RPMI7951 (cell line): ENCODE results near the gene TTYH3. TPM values are rescaled to one million over a fixed set of nuclear protein-coding genes. Genes with fewer than 3 reads are reported as not detected.
"Not testable (repeated sequence)": the region's sequence is repeated elsewhere in the genome, so short reads cannot be mapped to it uniquely, and the experiment has no call there.

Experiments
- DNase-seq: peaks from one replicate; pipeline ENCODE4 v3.0.0-alpha.2; 2012; ENCODE audit warnings: low read depth
- total RNA-seq: library from RNA; depleted of rRNA; stranded (reverse); fragments of >200 nt; shearing (Covaris generic); gene quantifications from 2 replicates; pipeline ENCODE4 v1.2.3, GENCODE V29; 2014

TTYH3 gene
- total RNA-seq, 1 experiment from 2014 or later, result 20.5 TPM

DNA sequence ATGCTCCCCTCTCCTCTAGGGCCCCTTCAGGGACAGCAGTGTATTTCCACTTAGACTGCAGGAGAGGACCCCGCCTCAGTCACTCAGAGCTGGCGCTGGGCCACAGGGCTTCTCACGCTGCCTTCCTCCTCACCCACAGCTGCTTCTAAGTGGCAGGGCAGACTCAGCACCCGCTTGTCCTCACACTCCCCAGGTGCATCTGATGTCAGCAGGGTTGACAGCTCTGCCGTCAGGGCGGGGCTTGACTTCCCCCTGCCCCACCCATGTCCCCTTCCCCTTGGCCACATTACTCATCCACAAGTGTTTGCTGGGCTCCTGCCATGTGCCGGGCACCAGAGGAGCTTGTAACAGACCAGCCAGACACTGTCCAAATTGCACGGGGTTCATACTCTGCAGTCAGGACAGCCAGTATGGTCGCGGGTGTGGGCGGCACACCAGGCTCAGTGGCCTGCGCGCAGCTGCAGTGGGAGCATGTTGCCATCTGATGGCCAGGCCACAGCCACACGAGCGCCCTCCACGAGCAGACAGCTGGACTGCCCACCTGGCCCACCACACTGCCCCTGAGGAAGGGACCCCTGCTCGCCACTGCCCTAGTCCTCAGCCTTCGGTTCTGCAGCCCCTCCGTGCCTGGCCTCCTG is 29.3 kb upstream of the TTYH3 start:
- DNase-seq, result no peak

DNA sequence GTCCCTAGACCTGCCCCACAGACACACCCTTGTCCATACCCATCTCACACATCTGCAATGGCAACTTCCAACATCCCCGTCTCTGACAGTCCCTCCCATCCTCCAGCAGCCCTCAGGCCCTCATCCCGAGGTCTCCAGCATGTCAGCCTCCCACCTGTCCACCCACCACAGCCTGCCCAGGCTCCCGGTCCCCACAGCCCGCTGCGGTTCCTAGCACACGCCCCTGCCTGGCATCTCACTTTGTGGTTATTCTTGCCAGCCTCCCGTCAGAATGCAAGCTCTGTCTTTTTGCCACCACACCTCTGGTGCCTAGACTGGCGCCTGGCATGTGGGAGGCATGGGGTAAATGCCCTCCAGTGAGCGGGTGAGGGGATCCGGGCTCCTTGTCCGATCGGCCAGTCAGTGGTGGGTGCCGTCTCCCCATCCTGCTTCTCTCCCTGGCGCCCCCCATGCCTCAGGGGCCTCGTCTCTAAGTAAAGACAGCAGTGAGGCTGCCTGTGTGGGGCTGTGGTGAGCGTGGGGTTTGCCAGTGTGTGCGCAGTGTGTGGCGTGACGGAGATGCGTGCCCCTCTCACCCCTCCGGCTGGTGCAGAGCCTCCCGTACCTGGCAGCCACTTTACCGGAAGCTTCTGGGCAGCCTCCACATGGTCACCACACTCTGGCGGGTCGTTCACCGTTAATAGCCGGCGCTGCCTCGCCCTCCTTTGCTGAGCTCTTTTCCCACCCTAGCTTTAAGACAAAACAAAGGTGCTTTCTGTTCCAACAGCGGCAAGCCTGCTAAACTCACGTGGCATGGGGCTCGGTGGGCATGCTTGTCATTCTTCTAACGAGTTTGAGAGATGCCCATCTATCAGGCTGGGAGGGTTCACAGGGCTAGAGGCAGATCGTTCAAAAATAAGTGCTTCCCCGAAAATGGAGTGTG is 28.5 kb upstream of the TTYH3 start:
- no peak for DNase-seq

DNA sequence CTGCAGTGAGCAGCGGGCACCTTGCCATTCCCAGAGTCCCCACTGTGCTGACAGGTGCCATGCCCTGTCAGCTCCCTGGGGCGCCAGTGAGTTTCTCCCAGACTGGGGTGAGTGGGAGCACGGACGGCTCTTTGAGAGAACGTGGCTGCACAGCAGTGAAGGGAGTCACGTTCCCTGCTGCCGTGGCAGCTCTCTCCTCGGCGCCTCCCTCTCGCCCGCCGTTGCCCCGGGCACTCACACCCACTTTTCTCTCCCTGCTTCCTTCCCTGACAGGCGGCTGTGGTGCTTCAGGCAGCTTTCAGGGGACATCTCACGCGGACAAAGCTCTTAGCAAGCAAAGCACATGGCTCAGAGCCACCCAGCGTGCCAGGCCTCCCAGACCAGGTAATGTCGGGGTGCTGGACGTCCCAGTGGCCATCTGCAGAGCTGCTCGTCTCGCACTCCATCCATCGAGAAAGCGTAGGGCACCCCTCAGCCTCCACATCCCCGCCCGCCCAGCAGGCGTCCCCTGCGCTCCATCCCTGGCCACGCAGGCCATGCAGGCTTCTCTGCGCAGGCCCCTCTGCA is 27.1 kb upstream of the TTYH3 start:
- DNase-seq, result no peak

DNA sequence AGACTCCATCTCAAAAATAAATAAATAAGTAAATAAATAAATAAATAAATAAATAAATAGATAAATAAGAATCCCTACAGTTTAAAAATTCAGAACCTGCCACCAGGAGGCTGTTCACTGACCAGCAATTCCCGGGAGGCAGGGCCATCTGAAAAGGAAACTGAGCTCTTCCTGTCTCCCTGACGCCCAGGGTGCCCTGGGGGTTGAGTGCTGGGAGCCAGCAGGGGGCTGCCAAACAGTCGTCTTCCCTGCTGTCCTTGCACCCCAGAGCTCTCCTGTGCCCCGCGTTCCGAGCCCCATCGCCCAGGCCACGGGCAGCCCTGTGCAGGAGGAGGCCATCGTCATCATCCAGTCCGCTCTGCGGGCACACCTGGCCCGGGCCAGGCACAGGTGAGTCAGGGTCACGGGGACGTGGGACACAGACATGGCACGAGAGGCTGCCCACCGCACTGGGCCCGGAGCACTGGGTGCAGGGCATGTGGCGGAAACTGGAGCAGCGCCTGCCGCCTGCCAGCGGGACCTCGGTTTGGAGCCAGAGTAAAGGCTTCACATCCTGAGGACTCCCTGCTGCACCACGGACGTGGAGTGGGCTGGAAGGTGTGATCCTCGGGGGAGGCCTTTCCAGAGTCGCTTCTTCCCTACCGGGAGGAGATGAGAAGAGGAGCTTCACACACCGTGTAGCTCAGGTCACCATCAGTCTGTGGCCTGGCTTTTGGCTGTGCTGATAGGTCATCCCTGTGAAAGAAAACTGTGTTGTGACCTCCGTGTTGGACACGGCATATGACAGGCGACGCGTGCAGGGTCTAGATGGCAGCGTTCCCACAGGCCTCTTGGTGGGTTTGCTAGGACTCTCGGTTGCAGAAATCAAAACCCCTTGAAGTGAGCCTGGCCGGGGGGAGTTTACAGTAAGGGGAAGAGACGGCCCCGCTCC is 25.9 kb upstream of the TTYH3 start:
- no peak for DNase-seq

DNA sequence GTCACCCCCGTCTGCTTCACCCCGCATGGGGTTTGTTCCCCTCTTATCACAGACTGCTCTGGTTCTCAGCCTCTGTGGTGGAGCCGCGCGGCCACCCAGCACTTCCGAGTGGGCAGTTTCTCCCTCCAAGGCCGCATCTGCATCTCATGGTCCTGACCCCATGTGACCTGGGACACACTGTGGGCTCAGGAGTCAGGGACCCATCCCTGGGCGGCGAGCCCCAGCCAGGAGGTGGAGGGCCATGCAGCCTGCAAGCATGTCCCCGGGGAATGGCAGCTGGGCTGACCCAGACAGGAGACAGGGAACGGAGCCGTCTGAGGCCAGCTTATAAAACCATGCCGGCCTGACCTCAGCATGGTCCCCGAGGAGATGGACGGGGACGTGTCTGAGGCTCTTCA is 25.2 kb upstream of the TTYH3 start:
- no peak for DNase-seq

DNA sequence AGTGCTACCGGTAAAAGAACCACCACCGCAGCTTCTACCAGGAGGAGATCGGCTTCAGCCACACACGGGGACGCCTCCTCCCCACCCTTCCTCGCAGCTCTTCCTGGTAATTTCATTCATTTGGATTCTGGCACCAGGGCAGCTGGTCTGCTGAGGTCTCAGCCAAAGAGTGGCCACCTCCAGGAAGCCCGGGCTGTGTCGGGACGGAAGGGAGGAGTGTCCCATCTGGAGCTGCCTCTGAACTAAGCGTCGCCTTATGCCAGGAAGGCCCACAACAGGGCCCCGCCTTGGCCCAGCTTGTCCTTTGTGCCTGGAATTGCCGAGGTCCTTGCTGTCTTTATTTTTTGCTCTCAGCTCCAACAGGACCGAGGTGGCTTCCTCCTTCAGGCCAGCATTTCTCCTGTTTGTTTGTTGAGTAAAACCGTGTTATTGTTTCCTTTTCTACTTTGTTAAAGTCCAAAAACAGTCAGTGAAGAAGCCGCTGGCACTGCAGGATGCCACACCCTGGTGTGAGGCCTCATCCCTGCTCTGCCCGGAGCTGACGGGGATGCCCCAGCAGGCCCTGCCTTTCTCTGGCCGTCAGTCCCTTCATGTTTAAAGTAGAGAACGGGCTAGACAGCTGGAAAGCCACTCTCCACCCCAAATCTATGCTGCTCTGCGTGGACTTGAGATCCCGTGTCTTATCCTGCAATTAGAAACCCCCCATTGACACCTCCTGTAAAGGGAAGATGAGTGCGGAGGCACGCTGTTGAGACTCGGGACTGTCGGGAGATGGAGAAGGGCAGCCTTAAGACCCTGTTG is 24.5 kb upstream of the TTYH3 start:
- DNase-seq, result peak; percentile 25

DNA sequence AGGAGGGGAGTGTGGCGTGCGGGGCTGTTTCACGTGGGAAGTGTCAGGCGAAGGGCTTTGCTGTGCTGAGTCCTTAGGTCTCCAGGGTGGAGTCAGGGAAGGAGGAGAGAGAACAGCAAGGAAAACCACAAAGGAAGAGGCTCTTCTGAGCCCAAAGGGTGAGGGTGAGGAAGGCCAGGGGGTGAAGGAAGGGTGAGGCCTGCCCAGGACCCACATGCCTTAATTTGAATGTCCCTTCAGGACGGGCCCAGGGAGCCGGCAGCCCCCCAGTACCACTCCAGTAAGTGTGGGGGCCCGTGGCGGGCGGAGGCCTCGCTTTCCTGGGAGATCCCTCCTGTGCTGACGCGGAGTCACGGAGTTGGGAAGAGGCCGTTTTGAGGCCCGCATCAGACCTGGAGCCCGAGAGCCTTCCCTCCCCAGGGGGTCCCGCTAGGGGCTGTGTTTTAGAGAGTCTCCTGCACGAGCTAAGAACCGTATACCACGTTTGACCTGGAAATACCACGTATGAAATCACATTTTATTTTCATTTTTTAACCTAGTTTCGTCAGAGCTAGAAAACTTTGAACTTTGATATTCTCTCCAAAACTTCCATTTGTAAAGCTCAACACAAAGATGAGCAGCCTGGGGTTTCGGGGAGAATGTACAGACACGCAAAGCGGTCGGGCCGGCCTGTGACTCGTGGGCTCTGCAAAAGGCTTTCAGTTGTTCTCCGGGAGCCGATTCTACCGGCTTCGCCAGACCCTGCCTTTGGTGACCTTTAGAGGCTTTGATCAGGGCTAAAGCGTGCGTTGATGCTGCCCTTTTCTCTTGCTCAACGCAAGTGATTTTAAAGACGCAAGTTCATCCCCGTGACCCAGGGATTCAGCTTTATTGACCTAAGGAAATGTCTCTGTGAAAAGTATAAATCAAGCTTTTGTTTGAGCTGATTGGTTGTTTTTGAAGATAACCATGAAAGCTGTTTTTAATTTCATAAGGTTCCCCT is 23.6 kb upstream of the TTYH3 start:
- DNase-seq, result no peak

DNA sequence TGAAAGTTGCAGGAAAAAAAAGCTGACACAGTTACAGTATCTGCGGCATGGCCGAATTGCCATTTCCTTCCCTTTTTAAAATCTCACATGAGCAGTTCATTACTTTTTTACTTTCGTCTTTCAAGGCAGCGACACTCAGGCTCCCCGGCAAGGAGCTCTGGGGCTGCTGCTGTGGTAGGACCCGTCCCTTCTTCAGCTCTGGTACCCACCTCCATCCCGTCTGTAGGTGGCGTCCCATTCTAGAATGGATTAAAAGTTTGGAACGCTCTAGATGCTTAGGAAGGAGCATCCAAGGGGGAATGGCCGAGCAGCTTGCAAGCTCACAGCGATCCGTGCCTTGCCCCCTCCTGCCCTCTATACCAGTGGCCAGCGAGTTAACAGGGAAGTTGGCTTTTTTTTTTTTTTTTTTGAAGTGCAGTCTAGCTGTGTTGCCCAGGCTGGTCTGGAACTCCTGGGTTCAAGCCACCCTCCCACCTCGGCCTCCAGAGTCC is 22.8 kb upstream of the TTYH3 start:
- DNase-seq, result no peak

DNA sequence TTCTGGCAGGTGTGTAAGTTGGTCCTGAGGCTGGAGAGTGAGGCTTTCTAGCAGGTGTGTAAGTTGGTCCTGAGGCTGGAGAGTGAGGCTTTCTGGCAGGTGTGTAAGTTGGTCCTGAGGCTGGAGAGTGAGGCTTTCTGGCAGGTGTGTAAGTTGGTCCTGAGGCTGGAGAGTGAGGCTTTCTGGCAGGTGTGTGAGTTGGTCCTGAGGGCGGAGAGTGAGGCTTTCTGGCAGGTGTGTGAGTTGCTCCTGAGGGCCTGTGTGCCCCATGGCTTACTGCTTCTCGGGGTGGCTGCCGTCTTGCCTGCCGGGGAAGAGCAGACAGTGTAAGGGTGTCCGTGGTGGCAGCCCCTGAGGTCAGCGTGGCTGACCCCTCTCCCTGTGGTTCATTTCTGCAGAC is 22.1 kb upstream of the TTYH3 start:
- not testable (repeated sequence) for DNase-seq

DNA sequence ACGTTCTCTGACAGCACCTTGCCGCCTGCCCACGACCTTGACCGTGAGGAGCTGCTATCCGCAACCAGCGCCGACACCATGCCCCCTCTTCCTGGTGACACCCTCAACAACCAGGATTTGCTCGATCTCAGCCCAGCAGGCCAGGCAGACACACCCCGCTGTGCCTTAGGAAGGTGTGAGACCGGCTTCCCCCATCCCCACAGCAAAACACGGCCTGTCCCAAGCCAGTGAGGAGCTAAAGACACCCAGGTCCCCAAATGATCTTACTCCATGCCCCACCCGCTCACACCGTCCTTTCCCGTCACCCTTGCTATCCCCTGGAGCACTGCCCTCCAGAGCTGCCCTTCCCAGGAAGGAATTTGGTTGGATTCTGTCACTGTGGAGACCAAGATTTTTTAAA is 21.3 kb upstream of the TTYH3 start:
- no peak for DNase-seq

DNA sequence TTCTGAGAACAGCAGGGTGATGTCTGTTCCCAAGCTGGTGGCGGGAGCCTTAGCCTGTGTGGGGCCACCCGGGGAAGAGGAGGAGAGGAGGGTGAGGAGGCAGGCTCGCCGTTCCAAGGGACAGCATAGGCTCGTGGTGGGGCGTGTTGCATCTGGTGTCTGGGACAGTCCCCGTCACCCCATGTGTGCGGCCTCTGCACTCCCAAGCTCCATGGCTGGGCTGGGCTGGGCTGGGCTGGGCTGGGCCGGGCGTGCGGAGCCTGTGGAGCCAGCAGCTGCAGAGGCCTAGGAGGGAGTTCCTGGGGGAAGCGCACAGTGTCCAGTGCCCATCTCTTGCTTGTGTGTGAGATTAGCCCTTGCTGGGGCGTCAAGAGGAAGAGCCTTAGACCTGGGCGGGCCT is 20.9 kb upstream of the TTYH3 start:
- no peak for DNase-seq

DNA sequence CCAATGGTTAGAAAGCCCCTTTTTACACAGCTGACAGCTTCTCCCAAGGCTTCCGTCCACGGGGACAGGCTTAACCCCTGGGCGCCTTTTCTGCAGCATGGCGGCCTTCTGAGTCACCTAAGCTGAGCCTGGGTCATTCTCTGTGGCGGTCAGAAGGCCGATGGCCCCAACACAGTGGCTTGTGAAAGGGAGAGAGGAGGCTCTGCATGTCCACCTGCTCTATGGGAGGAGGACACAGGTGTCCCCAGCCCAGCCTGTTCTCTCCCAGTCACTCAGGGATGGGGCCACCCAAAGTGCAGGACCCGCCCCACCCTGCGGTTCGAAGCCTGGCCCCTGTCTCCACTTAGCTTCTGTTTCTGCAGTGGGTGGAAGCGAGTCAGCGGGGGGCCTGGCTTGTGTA is 20.4 kb upstream of the TTYH3 start:
- DNase-seq, result peak; percentile 75

DNA sequence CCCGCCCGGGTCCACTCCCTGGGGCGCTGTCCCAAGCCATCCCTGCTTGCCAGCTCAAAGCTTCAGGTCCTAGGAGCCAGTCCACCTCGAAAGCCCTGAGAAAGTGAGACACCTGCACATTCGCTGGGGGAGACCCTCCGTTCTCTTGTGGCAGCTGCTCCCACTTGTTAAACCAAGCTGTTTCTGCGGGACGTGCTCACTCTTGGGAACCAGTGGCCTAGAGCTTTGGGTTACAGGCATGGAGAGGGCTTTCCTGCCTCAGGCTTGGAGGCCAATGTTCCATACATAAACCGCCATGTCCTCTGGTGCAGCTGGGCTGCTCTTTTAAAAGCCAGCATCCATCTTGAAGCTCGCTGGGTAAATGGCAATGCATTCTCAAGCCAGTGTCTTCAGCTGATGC is 19.9 kb upstream of the TTYH3 start:
- DNase-seq, result no peak

DNA sequence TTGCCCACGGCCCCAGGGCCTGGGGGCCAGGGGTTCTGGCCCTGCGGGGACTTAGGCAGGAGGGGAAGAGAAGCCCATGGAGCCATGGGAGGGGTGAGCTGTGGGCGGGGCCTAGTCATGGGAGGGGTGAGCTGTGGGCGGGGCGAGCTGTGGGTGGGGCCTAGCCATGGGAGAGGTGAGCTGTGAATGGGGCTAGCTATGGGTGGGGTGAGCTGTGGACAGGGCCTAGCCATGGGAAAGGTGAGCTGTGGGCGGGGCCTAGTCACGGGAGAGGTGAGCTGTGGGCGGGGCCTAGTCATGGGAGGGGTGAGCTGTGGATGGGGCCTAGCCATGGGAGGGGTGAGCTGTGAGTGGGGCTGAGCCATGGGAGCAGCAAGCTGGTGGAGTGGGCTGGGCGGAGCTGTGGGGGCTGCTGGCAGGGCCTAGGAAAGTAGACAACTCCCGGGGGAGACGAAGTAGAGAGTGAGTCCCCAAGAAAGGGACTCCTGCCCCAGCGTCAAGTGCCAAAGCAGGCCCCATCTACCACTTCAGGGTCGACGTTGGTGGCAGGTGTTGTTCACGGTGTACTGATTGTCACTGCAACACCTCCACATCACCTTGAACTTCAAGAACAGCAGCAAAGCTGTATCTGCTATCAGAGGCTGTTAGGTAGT is 19.2 kb upstream of the TTYH3 start:
- no peak for DNase-seq

DNA sequence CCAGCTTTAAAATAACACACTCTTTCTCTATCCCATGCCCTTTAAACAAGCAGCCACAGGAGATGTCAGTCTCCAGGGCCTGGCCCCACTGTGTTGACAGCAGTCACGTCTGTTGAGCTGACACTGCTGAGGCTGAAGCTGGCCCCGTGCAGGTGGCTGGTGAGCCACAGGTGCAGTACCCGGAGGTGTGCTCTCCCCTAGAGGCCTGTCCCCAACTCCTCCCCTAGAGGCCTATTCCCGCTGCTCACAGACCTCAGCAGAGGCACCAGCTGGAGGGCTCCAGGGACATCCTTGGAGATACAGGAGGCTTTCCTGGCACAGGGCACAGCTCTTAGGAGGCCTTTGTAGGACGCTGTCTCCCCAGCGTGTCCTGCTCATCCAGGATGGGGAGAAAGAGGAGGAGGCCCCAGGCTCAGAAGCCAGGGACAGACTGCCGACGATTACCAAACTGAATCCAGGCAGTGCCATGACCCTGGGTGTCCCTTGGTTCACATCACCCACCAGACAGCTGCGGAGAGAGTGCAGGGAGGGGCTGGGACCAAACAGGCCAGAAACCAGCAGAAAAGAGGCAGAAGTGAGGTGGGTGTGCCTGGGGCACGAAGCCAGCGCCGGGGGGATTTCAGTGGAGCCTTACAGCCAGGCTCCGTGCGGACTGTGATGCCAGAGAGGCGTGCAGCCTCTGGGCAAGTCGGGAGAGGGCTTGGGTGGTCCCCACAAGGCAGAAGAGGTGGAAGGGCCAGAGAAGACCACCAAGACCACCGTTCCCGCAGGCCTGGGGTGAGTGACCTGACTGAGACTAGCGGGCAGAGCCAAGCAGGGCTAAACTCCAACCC is 18.5 kb upstream of the TTYH3 start:
- DNase-seq, result no peak

DNA sequence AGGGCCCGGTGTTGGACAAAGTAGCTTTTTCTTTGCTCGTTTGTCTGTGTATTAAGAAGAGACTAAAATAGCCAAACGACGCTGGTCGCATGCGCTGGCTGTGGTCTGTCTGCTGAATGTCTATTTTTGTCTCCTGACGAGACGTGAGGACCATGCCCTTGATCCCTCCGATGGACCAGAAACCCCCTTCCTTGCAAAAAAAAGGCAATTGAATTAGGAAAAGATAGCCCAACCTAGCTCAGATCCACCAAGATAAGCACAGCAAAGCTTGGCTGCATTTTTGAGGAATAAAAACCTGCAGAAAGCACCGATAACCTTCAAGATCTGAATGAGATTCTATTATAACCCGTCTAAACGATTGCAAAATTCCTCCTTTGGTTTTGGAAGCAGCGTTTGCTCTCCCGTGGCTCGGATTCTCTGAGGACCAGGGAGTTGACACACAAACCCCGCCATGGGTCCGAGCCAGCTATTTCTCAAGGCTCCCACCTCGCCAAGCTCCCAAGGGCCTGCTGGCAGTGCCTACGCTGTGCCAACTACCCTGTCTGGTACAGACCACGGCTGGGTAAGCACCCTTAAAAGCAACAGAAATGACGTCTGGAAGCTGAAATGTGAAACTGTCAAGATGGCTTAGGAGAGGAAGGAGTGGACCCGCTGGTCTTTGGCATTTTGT is 17.7 kb upstream of the TTYH3 start:
- DNase-seq, result peak; percentile 42

DNA sequence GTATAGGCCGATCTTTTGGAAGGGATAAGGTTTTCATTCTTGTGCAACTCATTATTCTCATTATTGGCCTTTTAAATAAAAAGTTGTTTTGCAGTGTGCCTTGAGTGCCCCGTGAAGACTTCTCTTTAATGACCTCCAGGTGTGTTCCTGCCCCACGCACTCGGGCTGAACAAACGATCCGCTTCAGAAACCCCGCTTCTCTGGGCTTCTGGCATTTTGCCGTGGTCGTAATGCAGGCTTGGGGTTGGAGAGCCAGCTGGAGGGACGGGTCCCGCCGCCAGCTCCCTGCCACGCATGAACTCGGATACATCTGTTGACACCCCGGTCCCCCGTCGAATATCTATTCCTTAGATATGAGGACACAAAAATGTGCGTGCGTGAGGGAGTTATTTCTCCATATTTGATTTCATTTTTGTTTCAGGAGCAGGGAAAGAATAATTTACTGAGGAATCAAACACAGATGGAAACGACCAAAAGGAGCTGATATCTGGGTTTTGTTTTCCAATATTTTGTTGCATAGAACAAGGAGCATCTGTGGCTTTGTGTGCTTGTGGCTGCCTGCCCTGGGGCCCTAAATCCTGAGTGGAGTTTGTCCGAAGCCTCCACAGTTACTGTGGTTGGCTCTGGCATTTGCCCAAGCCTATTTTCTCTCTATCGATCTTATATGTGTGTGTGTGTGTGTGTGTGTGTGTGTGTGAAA is 17.0 kb upstream of the TTYH3 start:
- DNase-seq, result peak; percentile 76
